ENCODE measurements around the gene SGIP1.

The SGIP1 gene

DNA sequence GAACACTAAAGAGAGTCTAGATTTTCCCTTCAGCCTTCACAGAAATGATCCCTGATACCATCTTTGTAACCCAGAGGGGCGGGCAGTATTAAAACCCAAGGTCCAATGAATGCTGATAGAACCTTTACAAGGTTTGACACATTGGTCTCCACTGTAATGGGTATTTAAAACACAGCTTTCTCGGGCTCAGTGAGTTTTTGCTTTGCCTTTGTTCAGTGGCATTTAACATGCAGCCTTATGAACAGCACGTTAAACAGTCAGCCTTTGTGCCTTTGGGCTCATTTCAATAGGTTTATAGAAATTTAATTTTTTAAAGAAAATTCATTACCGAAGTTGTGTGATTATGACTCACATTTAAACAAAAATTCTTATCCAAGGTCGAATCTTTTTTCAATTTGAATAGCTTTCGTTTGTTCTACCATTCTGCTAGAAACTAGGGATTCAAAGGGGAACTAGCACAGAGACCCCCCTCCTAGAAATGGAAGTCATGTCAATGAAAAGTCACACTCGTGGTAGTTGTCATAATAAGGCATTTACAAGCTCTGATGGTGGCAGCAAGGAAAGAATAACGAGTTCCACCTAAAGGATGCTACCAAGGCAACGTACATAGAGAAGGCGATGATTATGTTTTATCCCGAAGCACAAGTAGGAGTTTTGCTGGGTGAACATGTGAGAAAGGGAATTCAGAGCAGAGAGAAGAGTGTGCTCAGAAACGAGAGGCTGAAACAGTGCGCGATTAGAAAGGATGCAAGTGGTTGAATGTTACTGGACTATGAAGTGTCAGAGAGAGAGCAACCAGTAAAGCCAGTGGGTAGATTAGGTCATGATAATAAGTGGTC lies 66.2 kb downstream of the SGIP1 start:
- DNase-seq (ENCODE audit: low read depth, low spot score) = no peak

DNA sequence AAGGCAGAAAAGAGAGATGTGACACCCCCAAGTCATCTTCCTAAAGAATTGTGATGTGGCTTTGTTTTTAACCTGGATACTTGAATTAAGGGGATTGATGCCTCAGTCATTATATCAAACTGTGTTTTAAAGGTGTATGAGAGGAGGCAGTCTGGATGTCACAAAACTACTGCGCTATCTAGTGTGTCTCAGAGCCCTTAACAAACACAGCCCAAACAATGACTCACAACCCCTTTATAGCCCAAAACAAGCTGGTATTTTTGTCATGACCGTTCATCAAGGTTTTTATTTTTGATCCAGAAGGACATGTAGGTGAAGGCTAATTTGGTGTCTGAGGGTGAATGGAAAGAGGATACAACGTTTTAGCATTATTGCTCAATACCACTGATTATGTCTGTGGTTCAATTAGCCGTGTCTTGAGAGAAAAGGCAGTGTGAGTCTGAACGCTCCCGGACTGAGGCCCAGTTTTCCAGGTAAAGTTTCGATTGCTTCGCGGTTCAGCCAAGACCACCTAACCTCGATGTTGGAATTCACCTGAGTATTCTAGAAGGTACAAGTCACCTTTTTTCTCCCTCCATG lies 71.6 kb downstream of the SGIP1 start:
- DNase-seq (ENCODE audit: low read depth, low spot score) = no peak

DNA sequence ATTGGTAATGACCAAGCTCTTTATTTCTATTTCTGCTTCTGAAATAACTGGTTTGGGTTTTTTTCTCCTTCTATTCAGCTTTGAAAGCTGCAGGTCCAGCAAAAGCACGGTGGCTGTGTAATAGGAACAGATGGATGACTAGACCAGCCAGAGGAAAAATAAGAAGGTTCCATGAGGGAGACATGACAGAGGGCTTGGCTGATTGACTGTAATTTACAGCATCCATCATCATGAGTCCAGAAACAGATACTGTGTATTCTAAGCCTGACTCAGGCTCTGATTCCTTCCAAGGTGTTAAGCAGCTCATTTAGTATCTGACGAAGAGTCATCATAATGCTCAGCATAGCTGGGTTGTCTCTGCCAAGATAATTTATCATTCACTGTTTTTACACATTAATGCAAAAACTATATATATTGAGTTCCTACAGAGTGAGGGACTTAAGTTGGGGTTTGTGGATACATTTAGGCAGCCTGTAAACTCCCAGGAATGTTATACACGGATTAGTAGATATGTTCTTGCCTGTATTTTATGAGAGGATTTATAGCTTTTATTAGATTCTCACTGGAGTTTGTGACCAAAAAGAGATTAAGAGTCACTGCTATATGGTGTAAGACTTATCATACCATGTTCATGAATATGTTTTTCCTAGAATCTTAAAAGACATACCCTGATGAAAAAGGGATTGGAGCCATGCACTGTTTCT lies 72.6 kb downstream of the SGIP1 start:
- no peak for DNase-seq (ENCODE audit: low read depth, low spot score)

DNA sequence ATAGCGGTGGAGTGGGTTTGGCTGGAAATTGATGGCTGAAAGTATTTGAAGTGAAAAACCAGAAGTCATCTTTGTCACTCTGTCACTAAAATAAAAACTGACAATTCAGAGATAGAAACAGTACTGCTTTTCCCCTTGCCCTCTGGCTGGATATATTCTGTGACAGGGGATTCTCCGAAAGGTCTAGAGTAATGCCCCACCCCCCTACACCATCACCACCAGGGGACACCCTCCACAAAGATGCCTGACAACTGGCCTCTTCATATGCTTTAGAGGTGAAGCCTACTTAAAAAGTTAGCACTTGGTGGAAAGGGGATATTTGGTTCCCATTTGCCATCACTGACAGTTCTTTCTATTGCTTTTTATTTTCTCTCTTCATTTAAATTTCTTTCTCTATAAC lies 73.5 kb downstream of the SGIP1 start:
- DNase-seq (ENCODE audit: low read depth, low spot score) = no peak

DNA sequence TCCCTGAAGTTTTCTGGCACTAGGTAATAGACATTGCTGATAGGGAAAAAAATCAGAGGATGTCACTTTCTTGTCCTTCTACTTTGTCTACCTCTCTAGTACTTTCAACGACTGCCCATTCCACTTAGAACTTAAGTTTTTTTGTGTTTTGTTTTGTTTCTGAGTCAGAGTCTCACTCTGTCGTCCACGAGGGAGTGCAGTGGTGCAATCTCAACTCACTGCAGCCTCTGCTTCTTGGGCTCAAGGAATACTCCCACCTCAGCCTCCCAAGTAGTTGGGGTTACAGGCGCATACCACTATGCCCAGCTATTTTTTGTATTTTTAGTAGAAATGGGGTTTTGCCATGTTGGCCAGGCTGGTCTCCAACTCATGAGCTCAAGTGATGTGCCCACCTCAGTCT lies 79.2 kb downstream of the SGIP1 start:
- no peak for DNase-seq (ENCODE audit: low read depth, low spot score)

DNA sequence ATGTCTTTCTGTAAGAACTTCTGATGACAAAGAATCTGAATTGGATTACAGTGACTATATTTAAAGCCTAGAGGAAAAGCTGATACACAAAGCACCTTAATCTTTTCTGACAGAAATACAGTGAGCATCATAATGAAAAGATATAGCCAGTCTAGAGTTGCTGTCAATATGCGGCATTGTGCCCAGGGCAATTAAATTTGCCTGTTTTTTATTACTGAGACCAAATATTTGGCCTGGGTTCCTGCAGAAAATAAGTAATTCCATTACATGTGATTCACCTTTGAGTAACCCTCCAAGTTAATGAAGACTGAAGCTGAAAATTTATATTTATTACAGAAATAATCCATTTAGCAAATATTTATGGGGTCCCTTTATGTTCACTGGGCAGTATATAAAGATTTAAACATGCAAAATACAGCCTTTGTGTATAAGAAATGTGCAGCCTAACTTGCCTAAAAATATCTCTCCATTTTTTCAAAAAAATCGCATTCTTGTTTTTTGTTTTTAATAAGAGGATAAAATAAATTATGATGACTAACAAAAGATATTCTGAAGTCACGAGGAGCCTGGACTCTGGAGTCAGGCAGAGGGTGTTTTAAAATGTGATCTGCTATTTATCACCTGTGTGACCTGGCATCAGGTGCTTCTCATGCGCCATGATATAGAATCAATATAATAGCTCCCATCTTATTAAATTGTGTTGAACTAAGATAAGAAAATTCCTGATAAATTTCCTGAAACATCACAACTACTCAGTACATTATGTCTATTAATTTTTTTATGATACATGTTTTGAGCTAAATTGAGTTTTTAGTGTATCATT lies 83.6 kb downstream of the SGIP1 start:
- no peak for DNase-seq (ENCODE audit: low read depth, low spot score)

DNA sequence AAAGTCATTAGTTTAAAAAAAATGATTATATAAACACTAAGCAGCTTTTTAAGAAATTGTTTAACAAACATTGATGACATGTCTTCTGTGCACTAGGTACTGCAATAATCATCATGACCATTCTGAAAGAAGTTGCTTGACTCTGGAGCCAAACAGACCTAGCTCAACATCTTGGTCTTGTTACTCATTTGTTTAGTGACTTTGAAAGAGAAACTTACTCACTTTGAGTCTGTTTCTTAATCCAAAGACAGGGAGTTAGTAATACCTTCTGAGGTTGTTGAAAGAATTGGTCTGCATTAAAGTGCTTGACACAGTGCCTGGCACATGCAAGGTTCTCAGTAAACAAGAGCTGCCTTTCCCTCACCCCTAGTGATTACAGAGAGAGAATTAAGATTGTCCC lies 84.4 kb downstream of the SGIP1 start:
- DNase-seq (ENCODE audit: low read depth, low spot score) = no peak

DNA sequence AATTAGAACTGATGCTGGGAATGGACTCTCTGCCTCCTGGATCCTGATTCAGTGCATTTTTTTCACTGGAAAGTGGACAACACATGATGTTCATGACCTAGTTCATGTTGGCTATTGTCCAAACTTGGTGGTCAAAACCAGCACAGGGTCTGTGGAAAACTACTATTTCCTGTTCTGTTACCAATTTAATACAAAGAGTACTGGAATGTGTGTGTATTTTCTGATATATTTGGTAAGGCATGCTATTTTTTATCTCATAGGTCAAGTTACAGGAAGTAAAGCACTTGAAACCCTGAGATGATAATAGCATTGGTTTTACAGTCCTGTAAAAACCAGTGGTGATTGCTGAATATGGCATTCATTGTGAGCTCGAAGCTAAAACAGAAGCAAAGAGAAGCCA lies 89.9 kb downstream of the SGIP1 start:
- peak; percentile 40 for DNase-seq (ENCODE audit: low read depth, low spot score)

DNA sequence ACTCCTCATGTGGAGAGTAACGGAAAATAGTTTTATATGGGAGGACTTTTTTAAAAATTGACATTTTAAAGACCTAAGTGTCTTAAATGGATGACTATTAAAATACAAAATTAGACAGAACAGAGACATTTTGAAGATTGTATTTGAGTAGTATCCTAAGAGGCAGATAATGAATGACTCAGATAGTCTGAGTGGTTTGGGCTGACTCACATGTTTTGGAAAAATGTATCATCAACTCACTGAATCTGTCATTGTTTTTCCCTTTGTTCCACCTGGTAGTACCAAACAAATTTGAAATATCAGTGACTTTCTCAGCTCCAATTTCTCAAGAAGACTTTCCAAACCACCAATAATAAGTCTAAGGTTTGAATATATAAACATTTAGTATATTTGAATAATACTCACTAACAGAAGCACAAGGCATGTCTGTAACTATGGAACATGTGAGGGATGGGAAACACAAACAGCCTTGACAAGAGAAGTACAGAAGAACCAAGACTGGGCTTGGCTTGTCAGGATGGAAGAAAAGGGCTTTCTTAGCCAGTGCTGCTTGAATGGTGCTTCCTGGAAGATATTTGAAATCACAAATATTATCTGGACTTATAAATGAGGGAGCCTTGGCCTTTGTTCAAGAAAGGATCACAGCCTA lies 90.6 kb downstream of the SGIP1 start:
- DNase-seq (ENCODE audit: low read depth, low spot score) = peak; percentile 31

DNA sequence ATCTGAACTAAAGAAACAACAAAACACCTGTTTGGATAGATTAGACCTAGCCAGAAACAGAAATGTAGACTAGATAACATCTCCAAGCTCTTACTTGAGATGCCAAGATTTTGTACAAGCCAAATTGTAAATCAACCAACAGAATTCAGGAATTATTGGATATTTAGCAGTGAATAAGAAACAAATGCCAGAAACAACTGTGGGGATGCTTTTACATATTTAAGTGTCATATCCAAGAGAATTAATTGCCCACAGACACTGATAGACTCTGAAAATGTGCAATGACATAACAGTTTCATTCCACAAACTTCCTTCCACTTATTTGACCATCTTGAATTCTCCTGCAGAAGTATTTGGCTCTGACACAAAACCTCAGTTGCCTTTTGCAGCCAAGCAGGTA lies 92.3 kb downstream of the SGIP1 start:
- DNase-seq (ENCODE audit: low read depth, low spot score) = peak; percentile 8

DNA sequence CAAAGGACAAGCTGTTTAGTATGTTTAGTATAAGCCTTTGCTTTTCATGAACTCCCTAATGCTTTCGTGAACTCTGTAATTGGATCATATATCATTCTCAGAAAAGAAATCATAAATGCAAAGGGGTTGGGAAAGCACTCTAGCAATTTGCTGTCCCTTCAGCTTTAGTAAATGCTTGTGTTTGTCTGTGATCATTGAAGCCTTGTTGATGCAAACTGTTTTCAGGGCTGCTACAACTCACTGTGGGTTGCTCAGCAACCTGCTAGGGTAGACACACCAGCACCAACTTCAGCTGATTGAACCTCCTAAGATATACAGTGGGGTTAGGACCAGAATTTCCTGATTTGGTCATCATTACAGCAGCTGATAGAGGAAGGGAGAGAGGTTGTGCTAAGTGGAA lies 95.0 kb downstream of the SGIP1 start:
- DNase-seq (ENCODE audit: low read depth, low spot score) = no peak

DNA sequence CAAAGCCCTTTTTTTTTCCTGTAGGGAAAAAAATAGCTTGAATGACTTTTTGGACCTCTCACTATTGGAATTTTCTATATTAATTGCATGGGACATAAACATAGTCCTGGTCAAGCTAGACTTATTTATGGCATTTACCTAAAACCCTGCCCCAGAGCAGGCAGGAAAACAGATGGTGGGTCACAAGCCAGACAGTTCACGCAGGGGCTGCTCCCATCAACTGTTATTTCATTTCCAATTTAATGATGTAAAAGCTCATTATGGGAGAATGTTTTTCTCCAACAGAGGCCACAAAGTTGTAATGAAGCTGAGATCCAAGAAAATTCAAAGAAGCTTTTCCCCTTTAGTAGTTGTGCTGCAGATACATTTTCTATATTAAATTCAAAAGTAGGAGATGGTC lies 99.2 kb downstream of the SGIP1 start:
- no peak for DNase-seq (ENCODE audit: low read depth, low spot score)

DNA sequence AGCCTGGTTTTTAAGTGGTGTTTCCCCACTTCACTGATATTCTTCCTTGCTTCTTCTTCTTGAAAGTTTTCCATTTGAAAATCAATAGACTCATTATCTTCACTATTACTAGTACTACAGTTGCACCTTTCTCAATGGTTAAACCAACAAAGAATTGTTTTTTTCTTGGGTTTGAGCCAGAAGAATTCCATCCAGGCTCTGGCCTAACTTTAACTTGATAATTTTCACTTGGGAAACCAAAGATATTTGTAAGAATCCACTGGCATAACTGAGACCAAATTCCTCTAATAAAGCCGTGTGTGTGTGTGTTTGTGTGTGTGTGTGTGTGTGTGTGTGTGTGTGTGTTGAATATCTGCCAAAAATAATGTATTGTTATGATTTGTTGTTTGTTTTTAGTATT lies 103.2 kb downstream of the SGIP1 start:
- DNase-seq (ENCODE audit: low read depth, low spot score) = peak; percentile 46

DNA sequence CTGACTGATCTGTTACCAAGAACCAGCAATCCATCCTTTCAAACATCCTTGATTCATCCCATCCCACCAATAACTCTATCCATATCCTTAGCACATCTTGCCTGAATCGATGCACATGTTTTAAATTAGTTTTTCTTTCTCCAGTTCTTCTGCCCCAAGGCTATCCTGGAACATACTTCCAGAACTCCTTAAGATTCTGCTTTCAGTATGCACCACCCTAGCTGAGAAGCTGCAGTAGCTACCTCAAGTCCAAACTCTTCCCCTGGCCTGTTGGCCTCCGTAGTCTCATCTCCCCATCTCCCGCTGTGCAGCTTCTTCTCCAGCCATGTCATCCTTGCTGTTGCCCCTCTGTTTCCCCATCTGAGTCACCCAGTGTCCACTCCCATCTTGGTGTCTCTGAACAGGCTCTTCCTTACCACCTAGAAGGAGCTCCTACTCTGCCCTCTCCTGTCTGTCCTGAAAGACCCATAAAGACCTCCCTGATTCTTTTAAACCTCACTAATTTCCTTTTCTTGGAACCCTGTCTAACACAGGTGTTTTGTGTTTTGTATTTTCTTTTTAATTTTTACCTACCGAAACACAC lies 108.0 kb downstream of the SGIP1 start:
- no peak for DNase-seq (ENCODE audit: low read depth, low spot score)

DNA sequence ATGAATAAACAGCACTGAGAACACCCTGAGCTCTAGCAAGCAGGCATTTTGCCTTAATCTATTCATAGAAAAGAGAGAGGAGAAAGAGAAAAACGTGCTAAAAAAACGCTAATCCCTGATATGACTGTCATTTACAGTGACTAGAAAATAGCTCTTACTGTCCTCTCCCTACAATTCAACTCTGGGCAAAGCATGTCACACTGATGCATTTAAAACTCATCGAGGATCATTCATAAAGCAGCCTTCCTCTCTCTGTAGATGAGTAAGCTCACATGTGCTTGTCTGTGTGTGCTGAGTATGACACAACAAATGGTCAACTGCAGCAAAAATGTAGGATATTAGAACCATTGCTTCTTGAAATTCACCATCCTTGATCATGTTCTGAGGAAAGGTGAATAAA lies 109.0 kb downstream of the SGIP1 start:
- DNase-seq (ENCODE audit: low read depth, low spot score) = no peak

DNA sequence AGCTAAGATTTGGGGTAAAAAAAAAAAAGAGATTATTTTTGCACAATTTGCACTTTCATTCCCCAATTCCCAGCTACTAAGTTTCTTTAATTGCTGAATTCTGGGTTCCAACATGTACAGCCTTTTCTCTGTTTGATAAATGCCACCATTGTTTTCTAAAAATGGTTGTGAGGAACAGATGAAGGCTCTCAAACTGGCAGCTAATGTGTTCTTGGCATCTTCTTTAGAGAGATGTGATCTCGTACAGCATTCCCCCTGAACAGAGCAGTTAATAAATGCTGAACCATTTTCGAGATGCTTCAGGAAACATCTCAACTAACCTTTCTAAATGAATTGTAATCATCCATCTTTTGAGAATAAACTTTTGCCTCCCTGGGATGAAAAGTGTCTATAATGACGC lies 110.4 kb downstream of the SGIP1 start:
- DNase-seq (ENCODE audit: low read depth, low spot score) = no peak

DNA sequence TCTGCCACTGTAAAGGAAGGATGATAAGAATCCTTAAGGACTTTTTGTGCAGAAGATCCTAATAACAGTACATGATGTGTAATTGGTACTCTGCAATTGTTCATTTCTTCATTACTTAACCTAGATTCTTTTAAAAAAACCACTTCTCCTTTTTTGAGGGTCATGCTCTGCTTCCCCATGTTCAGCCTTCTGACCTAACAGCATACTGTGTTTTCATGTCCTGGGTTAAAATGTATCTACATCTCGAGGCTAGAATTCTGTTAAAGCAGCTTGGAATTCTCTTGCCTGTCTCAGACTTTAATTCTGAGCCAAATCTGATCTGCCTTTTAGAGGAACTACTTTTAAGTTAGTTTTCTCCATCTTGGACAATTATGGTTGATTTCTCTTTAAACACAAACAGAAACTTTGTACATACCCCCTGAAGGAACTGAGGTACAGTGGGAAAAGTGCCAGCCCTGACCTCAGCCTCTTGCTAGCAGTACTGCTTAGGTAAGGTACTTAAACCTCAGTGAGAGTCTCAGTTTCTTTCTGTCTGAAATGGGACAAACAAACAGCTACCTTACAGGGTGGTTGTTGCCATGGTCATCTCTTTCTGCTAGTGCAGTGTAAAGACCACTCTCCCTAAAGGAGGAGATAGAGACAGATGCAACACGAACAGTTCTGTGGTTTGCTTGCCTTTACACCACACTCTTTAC lies 115.1 kb downstream of the SGIP1 start:
- no peak for DNase-seq (ENCODE audit: low read depth, low spot score)

DNA sequence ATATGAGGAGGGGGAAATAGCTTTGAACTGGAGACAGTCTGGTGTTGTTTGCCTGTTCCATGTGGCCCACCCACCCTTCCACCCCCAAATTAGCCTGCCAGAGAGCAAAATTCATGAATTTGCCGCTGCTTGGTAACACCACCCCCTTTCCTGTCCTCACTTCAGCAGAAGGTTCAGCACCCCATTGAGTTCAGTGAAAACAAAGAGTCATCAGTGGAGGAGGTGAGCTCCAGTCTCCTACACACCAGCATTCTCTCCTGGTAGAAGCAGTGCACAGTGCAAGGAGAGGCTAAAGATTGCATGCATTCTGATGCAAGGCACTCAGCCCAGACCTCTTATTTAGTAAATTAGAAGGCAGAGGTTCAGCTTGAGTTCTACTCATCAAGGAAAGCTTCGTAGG lies 118.6 kb downstream of the SGIP1 start:
- DNase-seq (ENCODE audit: low read depth, low spot score) = no peak

DNA sequence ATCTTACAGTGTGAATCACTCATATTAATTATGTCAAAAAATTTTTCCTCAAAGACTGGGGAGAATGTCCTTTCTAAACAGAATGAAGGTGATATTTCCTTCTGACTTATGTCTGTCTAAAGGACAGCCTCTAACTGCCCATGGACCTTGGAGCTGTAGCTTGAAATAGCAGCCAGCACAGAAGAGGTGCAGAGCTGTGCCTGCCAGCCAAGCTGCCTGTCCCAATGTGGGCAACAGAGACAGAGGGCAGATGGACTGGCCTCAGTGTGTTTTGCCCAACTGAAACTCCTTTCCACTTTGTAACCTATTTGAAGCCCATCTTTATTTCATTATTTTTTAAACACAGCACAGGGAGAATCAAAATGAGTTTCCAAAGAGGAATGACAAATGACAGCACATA lies 120.7 kb downstream of the SGIP1 start:
- DNase-seq (ENCODE audit: low read depth, low spot score) = no peak

DNA sequence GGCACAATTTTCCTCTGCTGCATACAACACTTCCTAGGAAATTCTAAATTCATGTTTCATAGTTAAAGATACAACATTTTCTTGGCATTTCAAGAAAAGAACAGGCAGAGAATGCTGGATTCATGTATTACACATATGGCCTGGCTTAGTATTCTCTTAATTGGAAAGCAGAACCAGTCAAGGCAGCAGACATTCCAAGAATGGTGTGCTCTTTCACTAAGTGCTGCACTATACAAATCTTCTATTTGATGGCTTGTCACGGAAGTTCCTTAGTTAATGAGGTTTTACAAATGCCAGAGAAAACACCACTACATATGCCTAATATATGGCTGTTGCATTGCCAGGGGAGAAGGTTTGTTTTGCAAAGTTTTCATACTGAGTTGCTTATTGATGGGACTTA lies 137.5 kb downstream of the SGIP1 start:
- peak; percentile 23 for DNase-seq (ENCODE audit: low read depth, low spot score)

All from astrocyte of the hippocampus (primary cell).